Endothelial cell of umbilical vein (primary cell): Measurements from ENCODE around the gene PANK2.

ENCODE experiments used
- POLR2A ChIP-seq: IDR thresholded peaks from 2 replicates; pipeline ENCODE4 v1.6.1; 2012; ENCODE audit warnings: low read depth, mild to moderate bottlenecking, control low read depth, low read length
- POLR2AphosphoS5 ChIP-seq: IDR thresholded peaks from 2 replicates; pipeline ENCODE4 v1.6.1; 2012; ENCODE audit warnings: low read depth, mild to moderate bottlenecking, control low read depth, low read length, moderate library complexity; ENCODE audit not compliant: insufficient read depth
- TF ChIP-seq, protein P1 (sequence below), 2 donors: IDR thresholded peaks; 1 replicate in 1 of 2; 2 replicates in 1 of 2; pipeline ENCODE4 v1.5.1; 2011; ENCODE audit warnings: low read length in 2 of 2, mild to moderate bottlenecking in 2 of 2, moderate library complexity in 2 of 2, control low read depth in 1 of 2, inconsistent platforms in 1 of 2, low read depth in 1 of 2; ENCODE audit not compliant: insufficient read depth in 1 of 2; ENCODE audit errors: extremely low read depth in 1 of 2
- TF ChIP-seq, protein P2 (sequence below): IDR thresholded peaks from 2 replicates; pipeline ENCODE4 v1.6.1; 2011; ENCODE audit not compliant: insufficient read depth, insufficient read length

DNA sequence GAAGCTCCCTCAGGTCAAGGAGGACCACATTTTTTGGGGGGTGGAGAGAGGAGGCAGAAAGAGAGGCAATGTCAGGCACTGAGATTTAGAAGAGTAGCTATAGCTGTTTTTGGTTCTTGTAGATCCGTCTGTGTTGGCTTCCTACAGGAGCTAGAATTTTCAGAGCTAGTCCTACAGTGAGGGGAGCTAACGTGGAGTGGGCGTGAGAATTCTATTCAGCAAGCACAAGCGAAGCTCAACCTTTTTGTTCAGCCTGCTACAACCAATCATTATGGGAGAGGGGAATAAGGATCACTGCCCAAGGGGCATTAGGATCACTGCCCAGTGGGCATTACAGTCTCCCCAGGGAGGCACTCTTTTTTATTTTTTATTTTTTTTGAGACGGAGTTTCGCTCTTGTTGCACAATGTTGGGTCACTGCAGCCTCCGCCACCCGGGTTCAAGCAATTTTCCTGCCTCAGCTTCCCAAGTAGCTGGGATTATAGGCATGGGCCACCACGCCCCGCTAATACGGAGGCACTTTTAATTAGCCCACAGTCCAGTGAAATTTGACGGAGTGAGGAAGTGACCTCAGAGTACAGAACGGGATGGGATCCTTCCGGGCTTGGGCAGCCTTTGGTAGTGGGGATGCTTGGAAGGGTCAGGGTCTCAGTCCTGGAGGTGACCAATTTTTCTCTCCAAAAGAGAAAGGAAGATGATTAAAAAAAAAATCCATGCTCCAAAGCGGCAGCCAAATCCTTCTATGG lies 1.1 kb upstream of the PANK2 start:
- TF ChIP-seq, protein P1, sequence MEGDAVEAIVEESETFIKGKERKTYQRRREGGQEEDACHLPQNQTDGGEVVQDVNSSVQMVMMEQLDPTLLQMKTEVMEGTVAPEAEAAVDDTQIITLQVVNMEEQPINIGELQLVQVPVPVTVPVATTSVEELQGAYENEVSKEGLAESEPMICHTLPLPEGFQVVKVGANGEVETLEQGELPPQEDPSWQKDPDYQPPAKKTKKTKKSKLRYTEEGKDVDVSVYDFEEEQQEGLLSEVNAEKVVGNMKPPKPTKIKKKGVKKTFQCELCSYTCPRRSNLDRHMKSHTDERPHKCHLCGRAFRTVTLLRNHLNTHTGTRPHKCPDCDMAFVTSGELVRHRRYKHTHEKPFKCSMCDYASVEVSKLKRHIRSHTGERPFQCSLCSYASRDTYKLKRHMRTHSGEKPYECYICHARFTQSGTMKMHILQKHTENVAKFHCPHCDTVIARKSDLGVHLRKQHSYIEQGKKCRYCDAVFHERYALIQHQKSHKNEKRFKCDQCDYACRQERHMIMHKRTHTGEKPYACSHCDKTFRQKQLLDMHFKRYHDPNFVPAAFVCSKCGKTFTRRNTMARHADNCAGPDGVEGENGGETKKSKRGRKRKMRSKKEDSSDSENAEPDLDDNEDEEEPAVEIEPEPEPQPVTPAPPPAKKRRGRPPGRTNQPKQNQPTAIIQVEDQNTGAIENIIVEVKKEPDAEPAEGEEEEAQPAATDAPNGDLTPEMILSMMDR (IDR thresholded peaks at IDR 0.05; ENCODE audit: extremely low read depth in 1 of 2, insufficient read depth in 1 of 2, low read depth in 1 of 2, low read length in 2 of 2) = no peak
- TF ChIP-seq POLR2A (no peak), POLR2AphosphoS5 (no peak)
- TF ChIP-seq, protein P2, sequence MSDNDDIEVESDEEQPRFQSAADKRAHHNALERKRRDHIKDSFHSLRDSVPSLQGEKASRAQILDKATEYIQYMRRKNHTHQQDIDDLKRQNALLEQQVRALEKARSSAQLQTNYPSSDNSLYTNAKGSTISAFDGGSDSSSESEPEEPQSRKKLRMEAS = no peak
